Left lung (tissue), 10 donors: ENCODE data around the gene BCAS1. TPM values are rescaled to one million over a fixed set of nuclear protein-coding genes. Genes with fewer than 3 reads are reported as not detected.

Experiments used
- ATAC-seq: fragments of 200-7000 bp; cut with Tn5 transposase; one replicate; pipeline ENCODE4 v1.9.1; 2020; ENCODE audit warnings: moderate library complexity
- DNase-seq, 4 donors: peaks; one replicate each; pipeline ENCODE4 v3.0.0-alpha.2; 2013 to 2020
- H3K27ac ChIP-seq, 2 donors: fragments of 200-600 bp; sonication (generic) in 1 of 2; one replicate each; pipeline versions ENCODE4 v1.5.0 to v1.8.0; 2020 to 2021
- H3K27me3 ChIP-seq, 2 donors: fragments of 200-600 bp; sonication (generic) in 1 of 2; one replicate each; pipeline versions ENCODE4 v1.5.0 to v1.8.0; 2020 to 2021
- H3K36me3 ChIP-seq, 2 donors: fragments of 200-600 bp; sonication (generic) in 1 of 2; one replicate each; pipeline versions ENCODE4 v1.5.0 to v1.8.0; 2020 to 2021
- H3K4me1 ChIP-seq, 2 donors: fragments of 200-600 bp; one replicate each; pipeline ENCODE4 v1.8.0; 2021
- H3K4me3 ChIP-seq, 2 donors: fragments of 200-600 bp; sonication (generic) in 1 of 2; one replicate each; pipeline versions ENCODE4 v1.5.0 to v1.8.0; 2020 to 2021; ENCODE audit warnings: mild to moderate bottlenecking in 1 of 2
- H3K9me3 ChIP-seq, 2 donors: fragments of 200-600 bp; sonication (generic) in 1 of 2; one replicate each; pipeline versions ENCODE4 v1.5.0 to v1.8.0; 2020 to 2021
- CTCF ChIP-seq, 2 donors: fragments of 200-600 bp; sonication (generic) in 1 of 2; IDR thresholded peaks; one replicate each; pipeline versions ENCODE4 v1.5.0 to v1.8.0; 2021; ENCODE audit warnings: antibody characterized with exemption in 2 of 2
- intact Hi-C, 2 donors: fragments of 100-400 bp; cut with DNase I; formaldehyde crosslinking; loops; one replicate each; pipeline versions ENCODE4 v1.11.2 to v1.14.2; 2022
- polyA plus RNA-seq, 6 donors: library from polyadenylated mRNA; unstranded; fragments of 120-200 nt; gene quantifications; one replicate each; pipeline ENCODE4 v1.2.1, GENCODE V29; 2013; ENCODE audit not compliant: insufficient read length in 6 of 6
- total RNA-seq, 2 donors: library from RNA; stranded (reverse); fragmentation: NEBNext Ultra II Directional; extraction: Animal tissue kit (Norgen Biotek cat#: 25700); gene quantifications; one replicate each; pipeline ENCODE4 v1.2.1, GENCODE V29; 2021
- donor health status: DM: no; HTN: yes; CAD: no.
- donor health status: DM: no; HTN: no; CAD: no.

Gene BCAS1
- total and polyA plus RNA-seq, 8 donors, result 0.44 to 1.6 (median 0.81) TPM

GRCh38 chr20:54040531-54040930, 29.9 kb downstream of the BCAS1 start:
- H3K4me3 ChIP-seq, result no peak overlapping the region
- no peaks in the 10 kb centered on the region for H3K9me3 ChIP-seq
- no peak for DNase-seq
- intact Hi-C loops, result no loop called here
- H3K27ac ChIP-seq, result no peak overlapping the region
- no peaks in the 10 kb centered on the region for H3K36me3 ChIP-seq
- ATAC-seq, result no peak
- no peaks in the 10 kb centered on the region for H3K4me1 ChIP-seq
- no peak for TF ChIP-seq CTCF (IDR thresholded peaks at IDR 0.05)
- H3K27me3 ChIP-seq, result peaks cover 0 to 5% of the 10 kb centered on the region in 2 donors

- TF ChIP-seq CTCF (IDR thresholded peaks at IDR 0.05), result no peak
- intact Hi-C loops, result no loop called here
- Histone ChIP-seq H3K27ac (no peak overlapping the region), H3K9me3 (no peaks in the 10 kb centered on the region), H3K4me1 (no peaks in the 10 kb centered on the region), H3K4me3 (no peak overlapping the region), H3K36me3 (no peaks in the 10 kb centered on the region), H3K27me3 (peaks cover 0 to 5% of the 10 kb centered on the region in 2 donors)
- ATAC-seq (no peak), DNase-seq (no peak)
Measured at GRCh38 chr20:54038961-54039360, 31.4 kb downstream of the BCAS1 start.

- intact Hi-C loops, result no loop called here
- no peak for DNase-seq
- Histone ChIP-seq H3K9me3 (peaks cover 0 to 2% of the 10 kb centered on the region in 2 donors), H3K4me3 (no peak overlapping the region), H3K27ac (no peak overlapping the region), H3K36me3 (no peaks in the 10 kb centered on the region), H3K4me1 (no peaks in the 10 kb centered on the region), H3K27me3 (peaks cover 0 to 5% of the 10 kb centered on the region in 2 donors)
- ATAC-seq, result no peak
- no peak for TF ChIP-seq CTCF (IDR thresholded peaks at IDR 0.05)
Measured at GRCh38 chr20:54037525-54037924, 32.9 kb downstream of the BCAS1 start.

- no peaks in the 10 kb centered on the region for H3K36me3 ChIP-seq
- TF ChIP-seq CTCF (IDR thresholded peaks at IDR 0.05), result no peak
- H3K27ac ChIP-seq, result no peak overlapping the region
- DNase-seq (no peak), ATAC-seq (no peak)
- H3K9me3 ChIP-seq, result peaks cover 0 to 2% of the 10 kb centered on the region in 2 donors
- H3K27me3 ChIP-seq, result peaks cover 0 to 4% of the 10 kb centered on the region in 2 donors
- no peak overlapping the region for H3K4me3 ChIP-seq
- H3K4me1 ChIP-seq, result no peaks in the 10 kb centered on the region
- intact Hi-C loops, result no loop called here
Measured at GRCh38 chr20:54029643-54030042, 40.8 kb downstream of the BCAS1 start.

- intact Hi-C loops, result no loop called here
- no peak for ATAC-seq
- no peaks in the 10 kb centered on the region for H3K36me3 ChIP-seq
Measured at GRCh38 chr20:54029176-54029575, 41.2 kb downstream of the BCAS1 start.

More at GRCh38 chr20:54029176-54029575, 41.2 kb downstream of the BCAS1 start:
- DNase-seq, result no peak
- peaks cover 0 to 2% of the 10 kb centered on the region in 2 donors for H3K9me3 ChIP-seq
- H3K4me3 ChIP-seq, result no peak overlapping the region
- H3K27ac ChIP-seq, result no peak overlapping the region
- no peaks in the 10 kb centered on the region for H3K4me1 ChIP-seq
- no peak for TF ChIP-seq CTCF (IDR thresholded peaks at IDR 0.05)
- H3K27me3 ChIP-seq, result peaks cover 0 to 4% of the 10 kb centered on the region in 2 donors
